Right renal cortex interstitium (tissue), 3 donors: ENCODE data around the gene MCM3. TPM values are rescaled to one million over a fixed set of nuclear protein-coding genes. Genes with fewer than 3 reads are reported as not detected.

Source experiments
- DNase-seq, 3 donors: peaks; one replicate each; pipeline ENCODE4 v3.0.0-alpha.2; 2013; ENCODE audit warnings: low read depth in 3 of 3, low spot score in 2 of 3
- polyA plus RNA-seq, 3 donors: library from polyadenylated mRNA; unstranded; fragments of 120-200 nt; gene quantifications; one replicate each; pipeline ENCODE4 v1.2.1, GENCODE V29; 2013; ENCODE audit not compliant: insufficient read length in 3 of 3

The MCM3 gene
- polyA plus RNA-seq, 3 donors, result 137 to 154 (median 146) TPM

GRCh38 chr6:52254731-52255378 is 29.7 kb downstream of the MCM3 start:
- DNase-seq, result no peak

GRCh38 chr6:52253494-52253893 is 31.0 kb downstream of the MCM3 start:
- no peak for DNase-seq

- no peak for DNase-seq
These were observed 33.4 kb downstream of the MCM3 start for GRCh38 chr6:52251113-52251512.

- DNase-seq, result no peak
These were observed 35.5 kb downstream of the MCM3 start for GRCh38 chr6:52249078-52249477.

- no peak for DNase-seq
These were observed 39.1 kb downstream of the MCM3 start for GRCh38 chr6:52245425-52245824.

- DNase-seq, result no peak
These were observed 40.1 kb downstream of the MCM3 start, which contains the start of gene IL17F for GRCh38 chr6:52244400-52244799. Gene IL17F (minus strand): TSS chr6:52244500. CDS start chr6:52244429, 71 bp downstream.

GRCh38 chr6:52243282-52243893 is 41.2 kb downstream of the MCM3 start:
- no peak for DNase-seq

GRCh38 chr6:52241819-52242218 is 42.7 kb downstream of the MCM3 start:
- DNase-seq, result no peak

- peak; percentile 65 to 76 (median 67) for DNase-seq
These were observed 50.3 kb downstream of the MCM3 start for GRCh38 chr6:52233975-52234823.

GRCh38 chr6:52233005-52233404 is 51.5 kb downstream of the MCM3 start:
- DNase-seq, result no peak

GRCh38 chr6:52231406-52232127 is 53.0 kb downstream of the MCM3 start:
- no peak for DNase-seq

GRCh38 chr6:52230685-52231084 is 53.9 kb downstream of the MCM3 start:
- DNase-seq, result no peak

GRCh38 chr6:52227495-52227894 is 57.0 kb downstream of the MCM3 start:
- no peak for DNase-seq

- DNase-seq, result no peak
These were observed 63.2 kb downstream of the MCM3 start for GRCh38 chr6:52221302-52221701.

- no peak for DNase-seq
These were observed 66.8 kb downstream of the MCM3 start for GRCh38 chr6:52217761-52218160.

GRCh38 chr6:52216932-52217575 is 67.5 kb downstream of the MCM3 start:
- no peak for DNase-seq

- no peak for DNase-seq
These were observed 68.8 kb downstream of the MCM3 start for GRCh38 chr6:52215787-52216186.
